ENCODE results near the gene TNFRSF25.

DNA sequence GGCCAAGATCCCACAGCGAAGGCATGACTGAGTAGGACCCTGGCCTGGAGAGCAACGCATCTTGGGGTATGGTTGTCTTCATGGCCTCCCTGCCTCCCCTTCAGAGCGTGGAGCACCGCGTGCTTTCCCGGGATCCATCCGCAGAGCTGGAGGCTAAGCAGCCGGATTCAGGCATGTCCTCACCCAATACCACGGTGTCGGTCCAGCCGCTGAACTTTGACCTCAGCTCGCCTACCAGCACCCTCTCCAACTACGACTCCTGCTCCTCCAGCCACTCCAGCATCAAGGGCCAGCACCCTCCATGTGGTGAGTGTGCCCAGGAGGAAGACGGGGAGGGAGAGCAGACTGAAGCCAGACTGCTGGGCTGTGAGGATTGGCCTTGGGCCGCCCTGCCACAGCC, 21.6 kb downstream of the TNFRSF25 start:
- TF ChIP-seq, protein P1, sequence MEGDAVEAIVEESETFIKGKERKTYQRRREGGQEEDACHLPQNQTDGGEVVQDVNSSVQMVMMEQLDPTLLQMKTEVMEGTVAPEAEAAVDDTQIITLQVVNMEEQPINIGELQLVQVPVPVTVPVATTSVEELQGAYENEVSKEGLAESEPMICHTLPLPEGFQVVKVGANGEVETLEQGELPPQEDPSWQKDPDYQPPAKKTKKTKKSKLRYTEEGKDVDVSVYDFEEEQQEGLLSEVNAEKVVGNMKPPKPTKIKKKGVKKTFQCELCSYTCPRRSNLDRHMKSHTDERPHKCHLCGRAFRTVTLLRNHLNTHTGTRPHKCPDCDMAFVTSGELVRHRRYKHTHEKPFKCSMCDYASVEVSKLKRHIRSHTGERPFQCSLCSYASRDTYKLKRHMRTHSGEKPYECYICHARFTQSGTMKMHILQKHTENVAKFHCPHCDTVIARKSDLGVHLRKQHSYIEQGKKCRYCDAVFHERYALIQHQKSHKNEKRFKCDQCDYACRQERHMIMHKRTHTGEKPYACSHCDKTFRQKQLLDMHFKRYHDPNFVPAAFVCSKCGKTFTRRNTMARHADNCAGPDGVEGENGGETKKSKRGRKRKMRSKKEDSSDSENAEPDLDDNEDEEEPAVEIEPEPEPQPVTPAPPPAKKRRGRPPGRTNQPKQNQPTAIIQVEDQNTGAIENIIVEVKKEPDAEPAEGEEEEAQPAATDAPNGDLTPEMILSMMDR (IDR thresholded peaks at IDR 0.05) = no peak
- no peak for TF ChIP-seq POLR2A (IDR thresholded peaks at IDR 0.05)
